HepG2 (cell line): ENCODE data around the gene SCAI. TPM values are rescaled to one million over a fixed set of nuclear protein-coding genes. Genes with fewer than 3 reads are reported as not detected.

ENCODE experiments used
- ARNTL ChIP-seq: sonication (generic); formaldehyde crosslinking; IDR thresholded peaks from 2 replicates; pipeline ENCODE4 v1.4.0; 2020; ENCODE audit warnings: mild to moderate bottlenecking, missing genetic modification reagents
- CREB3 ChIP-seq: sonication (generic); formaldehyde crosslinking; IDR thresholded peaks from 2 replicates; pipeline ENCODE4 v1.5.0; 2020; ENCODE audit warnings: missing genetic modification reagents
- HNF1A ChIP-seq, 2 experiments: sonication (generic) in 1 of 2; formaldehyde crosslinking in 1 of 2; IDR thresholded peaks; 2 replicates each; pipeline versions ENCODE4 v1.4.0 to v1.6.1; 2016 to 2020; ENCODE audit warnings: borderline replicate concordance in 1 of 2, low read depth in 1 of 2, mild to moderate bottlenecking in 1 of 2, missing genetic modification reagents in 1 of 2
- HOXA3 ChIP-seq: sonication (generic); formaldehyde crosslinking; IDR thresholded peaks from 2 replicates; pipeline ENCODE4 v1.5.0; 2020; ENCODE audit warnings: missing genetic modification reagents
- KLF6 ChIP-seq: IDR thresholded peaks from 2 replicates; pipeline ENCODE4 v1.8.0; 2016; ENCODE audit warnings: missing biosample characterization, missing genetic modification reagents
- MBD4 ChIP-seq: IDR thresholded peaks from 2 replicates; pipeline ENCODE4 v1.6.1; 2012; ENCODE audit warnings: low read length, inconsistent platforms, borderline replicate concordance
- MED8 ChIP-seq: sonication (generic); formaldehyde crosslinking; IDR thresholded peaks from 2 replicates; pipeline ENCODE4 v1.8.1; 2023; ENCODE audit warnings: mild to moderate bottlenecking, missing genetic modification reagents; ENCODE audit not compliant: insufficient replicate concordance
- NFE2 ChIP-seq: sonication (generic); formaldehyde crosslinking; IDR thresholded peaks from 2 replicates; pipeline ENCODE4 v1.4.0; 2020; ENCODE audit warnings: missing genetic modification reagents
- RBAK ChIP-seq: sonication (generic); formaldehyde crosslinking; IDR thresholded peaks from 2 replicates; pipeline ENCODE4 v1.5.1; 2020; ENCODE audit warnings: mild to moderate bottlenecking, missing genetic modification reagents
- ZNF180 ChIP-seq: sonication (generic); formaldehyde crosslinking; IDR thresholded peaks from 2 replicates; pipeline ENCODE4 v1.4.0; 2020; ENCODE audit warnings: low read depth, missing genetic modification reagents, borderline replicate concordance
- ZNF235 ChIP-seq: sonication (generic); formaldehyde crosslinking; IDR thresholded peaks from 2 replicates; pipeline ENCODE4 v1.8.1; 2023; ENCODE audit warnings: mild to moderate bottlenecking, missing genetic modification reagents, borderline replicate concordance
- ZNF326 ChIP-seq: sonication (generic); formaldehyde crosslinking; IDR thresholded peaks from 2 replicates; pipeline ENCODE4 v1.4.0; 2020; ENCODE audit warnings: missing genetic modification reagents, borderline replicate concordance
- ZNF430 ChIP-seq: sonication (generic); formaldehyde crosslinking; IDR thresholded peaks from 2 replicates; pipeline ENCODE4 v1.9.0; 2021; ENCODE audit warnings: mild to moderate bottlenecking, missing genetic modification reagents
- ZNF576 ChIP-seq: sonication (generic); formaldehyde crosslinking; IDR thresholded peaks from 2 replicates; pipeline ENCODE4 v1.4.0; 2020; ENCODE audit warnings: mild to moderate bottlenecking, missing genetic modification reagents
- ZNF850 ChIP-seq: sonication (generic); formaldehyde crosslinking; conservative IDR thresholded peaks from 2 replicates; pipeline ENCODE4 v1.9.0; 2021; ENCODE audit warnings: mild to moderate bottlenecking, missing genetic modification reagents
- polyA plus RNA-seq, 8 experiments: library from polyadenylated mRNA; depleted of rRNA in 3 of 8; stranded (reverse) in 7 of 8; unstranded in 1 of 8; fragments of >200 nt; fragmentation: Illumina TruSeq in 4 of 8; extraction: Trizol in 4 of 8; gene quantifications; 2 replicates each; pipeline versions ENCODE4 v1.2.1 to v1.2.3, GENCODE V29; 2011 to 2016; ENCODE audit warnings: low read depth in 4 of 8, missing spikeins in 1 of 8, mixed read lengths in 1 of 8; ENCODE audit not compliant: insufficient read depth in 1 of 8
- total RNA-seq, 5 experiments: library from RNA; depleted of rRNA; stranded (reverse); fragments of >200 nt; fragmentation: Illumina TruSeq; extraction: Trizol; gene quantifications; 2 replicates each; pipeline ENCODE4 v1.2.3, GENCODE V29; 2016; ENCODE audit warnings: low read depth in 1 of 5
- TF ChIP-seq, protein P1 (sequence below), 2 experiments: sonication (generic) in 1 of 2; formaldehyde crosslinking in 1 of 2; IDR thresholded peaks; 2 replicates each; pipeline versions ENCODE4 v1.6.1 to v1.9.0; 2014 to 2022; ENCODE audit warnings: antibody characterized with exemption in 1 of 2, borderline replicate concordance in 1 of 2, inconsistent platforms in 1 of 2, low read depth in 1 of 2, missing genetic modification reagents in 1 of 2

Gene SCAI
- total and polyA plus RNA-seq, 2 of the 13 experiments (the other 11 are each of a cell fraction or from before 2014, with no cell fraction given): 4.4 to 8.4 TPM

GRCh38 chr9:125143377-125144090, at the start of gene SCAI (continued):
- TF ChIP-seq CREB3: no peak
- TF ChIP-seq ZNF180 (CRISPR knock-in tag): no peak
- TF ChIP-seq MBD4: no peak
- no peak for TF ChIP-seq ZNF576 (CRISPR knock-in tag)
- TF ChIP-seq RBAK (CRISPR knock-in tag): no peak
- TF ChIP-seq HNF1A (IDR thresholded peaks at IDR 0.05; ENCODE audit: low read depth): no peak
- TF ChIP-seq HNF1A (CRISPR knock-in tag; IDR thresholded peaks at IDR 0.05; ENCODE audit: borderline replicate concordance): peak; percentile 23; the same call in 1 of the 2 replicates
- no peak for TF ChIP-seq ARNTL
- TF ChIP-seq NFE2 (CRISPR knock-in tag): no peak
- no peak for TF ChIP-seq MED8 (CRISPR knock-in tag)
- TF ChIP-seq ZNF235 (CRISPR knock-in tag): no peak
- TF ChIP-seq ZNF326: no peak
- peak; percentile 56; the same call in 1 of the 2 replicates for TF ChIP-seq HOXA3 (CRISPR knock-in tag)
- peak; percentile 29; the same call in 1 of the 2 replicates for TF ChIP-seq KLF6 (CRISPR knock-in tag)
- TF ChIP-seq ZNF850 (CRISPR knock-in tag): no peak
- TF ChIP-seq, protein P1, sequence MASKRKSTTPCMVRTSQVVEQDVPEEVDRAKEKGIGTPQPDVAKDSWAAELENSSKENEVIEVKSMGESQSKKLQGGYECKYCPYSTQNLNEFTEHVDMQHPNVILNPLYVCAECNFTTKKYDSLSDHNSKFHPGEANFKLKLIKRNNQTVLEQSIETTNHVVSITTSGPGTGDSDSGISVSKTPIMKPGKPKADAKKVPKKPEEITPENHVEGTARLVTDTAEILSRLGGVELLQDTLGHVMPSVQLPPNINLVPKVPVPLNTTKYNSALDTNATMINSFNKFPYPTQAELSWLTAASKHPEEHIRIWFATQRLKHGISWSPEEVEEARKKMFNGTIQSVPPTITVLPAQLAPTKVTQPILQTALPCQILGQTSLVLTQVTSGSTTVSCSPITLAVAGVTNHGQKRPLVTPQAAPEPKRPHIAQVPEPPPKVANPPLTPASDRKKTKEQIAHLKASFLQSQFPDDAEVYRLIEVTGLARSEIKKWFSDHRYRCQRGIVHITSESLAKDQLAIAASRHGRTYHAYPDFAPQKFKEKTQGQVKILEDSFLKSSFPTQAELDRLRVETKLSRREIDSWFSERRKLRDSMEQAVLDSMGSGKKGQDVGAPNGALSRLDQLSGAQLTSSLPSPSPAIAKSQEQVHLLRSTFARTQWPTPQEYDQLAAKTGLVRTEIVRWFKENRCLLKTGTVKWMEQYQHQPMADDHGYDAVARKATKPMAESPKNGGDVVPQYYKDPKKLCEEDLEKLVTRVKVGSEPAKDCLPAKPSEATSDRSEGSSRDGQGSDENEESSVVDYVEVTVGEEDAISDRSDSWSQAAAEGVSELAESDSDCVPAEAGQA (IDR thresholded peaks at IDR 0.05; ENCODE audit: low read depth): no peak
- TF ChIP-seq, protein P1 (CRISPR knock-in tag; IDR thresholded peaks at IDR 0.05; ENCODE audit: borderline replicate concordance): no peak
- TF ChIP-seq ZNF430 (CRISPR knock-in tag): peak; percentile 78; the same call in 1 of the 2 replicates
